GM21526 (cell line): ENCODE measurements around the gene SERPINA9.
A peak's percentile ranks its signal among the peaks of the same experiment; 100 is the strongest.
"Not testable (repeated sequence)": the region's sequence is repeated elsewhere in the genome, so short reads cannot be mapped to it uniquely, and the experiment has no call there.

Source experiments
- ATAC-seq: cut with Tn5 transposase; IDR thresholded peaks from one replicate; pipeline ENCODE4 v1.9.1; 2021; ENCODE audit warnings: moderate library complexity; ENCODE audit not compliant: unreplicated experiment, low FRiP score

Gene SERPINA9

DNA sequence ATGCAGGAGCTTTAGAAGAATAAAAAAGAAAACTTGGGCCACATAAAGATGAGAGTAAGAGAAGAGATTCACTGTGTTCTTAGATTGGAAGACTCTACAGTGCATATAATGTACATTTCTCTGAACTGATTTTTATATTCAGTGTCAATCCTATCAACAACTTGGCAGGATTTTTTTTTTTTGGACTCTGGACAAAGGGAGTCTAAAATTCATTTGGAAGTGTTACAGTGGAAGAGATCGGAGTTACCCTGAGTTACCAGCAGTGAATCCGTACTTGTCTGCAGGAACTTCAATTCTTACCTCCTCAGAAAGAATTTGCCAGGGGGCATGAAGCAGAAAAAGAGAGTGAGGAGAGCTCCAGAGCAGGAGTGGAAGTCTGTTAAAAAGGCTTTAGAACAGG is 47.4 kb downstream of the SERPINA9 start:
- ATAC-seq, result no peak

DNA sequence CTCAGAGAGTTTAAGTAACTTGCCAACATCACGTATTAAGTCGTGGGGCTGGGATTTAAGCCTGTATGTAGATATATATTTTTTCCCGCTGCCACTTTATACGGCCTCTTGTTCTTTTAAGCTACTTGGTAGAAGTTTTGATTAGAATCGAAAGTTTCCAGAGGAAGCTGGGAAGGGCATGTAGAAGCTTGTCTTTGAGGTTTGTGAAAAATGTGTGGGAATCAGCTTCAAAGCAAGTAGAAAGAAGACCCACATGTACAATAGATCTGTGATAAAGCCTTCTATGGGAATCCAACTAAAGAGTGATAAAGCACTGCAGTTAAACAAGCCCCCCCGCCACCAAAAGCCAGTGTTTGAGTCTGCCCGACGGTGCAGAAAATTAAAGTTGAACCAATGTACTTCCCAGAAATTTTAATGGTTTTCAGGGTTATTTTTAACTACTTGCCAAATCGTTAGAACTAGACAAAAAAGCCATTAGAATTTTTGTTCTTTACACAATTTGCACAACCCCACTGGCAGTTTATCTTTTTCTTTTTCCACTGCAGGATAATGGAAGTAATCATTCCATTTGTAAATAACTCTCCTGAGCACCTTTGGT is 48.9 kb downstream of the SERPINA9 start:
- ATAC-seq, result no peak

DNA sequence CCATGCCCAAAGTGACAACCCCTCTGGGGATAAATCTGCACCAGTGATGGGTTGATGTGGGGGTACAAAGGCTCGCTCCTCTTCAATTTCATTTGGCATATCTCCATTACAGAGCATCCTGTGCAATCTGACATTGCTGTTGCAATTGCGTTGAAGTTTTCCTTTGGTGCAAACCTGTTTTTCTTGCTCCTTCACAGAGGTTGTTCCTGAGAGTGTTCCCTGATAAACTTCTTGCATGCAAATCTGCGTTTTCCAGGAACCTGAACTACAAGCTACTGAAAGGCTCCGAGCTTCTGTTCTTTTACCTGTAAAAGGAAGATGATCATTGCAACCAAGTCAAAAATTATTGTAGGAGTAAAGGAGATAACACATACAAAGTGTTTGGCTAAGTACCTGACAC is 49.5 kb downstream of the SERPINA9 start:
- ATAC-seq, result no peak

DNA sequence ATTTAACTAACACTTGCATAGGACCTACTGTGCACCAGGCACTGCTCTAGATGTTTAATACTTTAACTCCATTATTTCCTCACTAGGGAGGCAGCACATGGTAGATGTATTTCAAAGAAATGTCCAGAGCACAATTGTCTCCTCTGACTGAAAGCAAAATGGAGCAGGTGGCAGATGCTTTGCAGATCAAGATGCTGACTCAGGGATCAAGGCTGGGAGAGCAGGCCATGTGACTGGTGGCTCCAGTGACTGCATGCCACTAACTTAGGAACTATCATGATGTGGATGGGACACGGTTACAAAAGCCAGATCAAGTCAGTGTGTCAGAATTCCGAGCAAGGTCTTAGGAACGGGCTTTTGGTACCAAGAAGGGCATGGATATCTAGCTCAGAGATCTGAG is 51.6 kb downstream of the SERPINA9 start:
- ATAC-seq, result no peak

DNA sequence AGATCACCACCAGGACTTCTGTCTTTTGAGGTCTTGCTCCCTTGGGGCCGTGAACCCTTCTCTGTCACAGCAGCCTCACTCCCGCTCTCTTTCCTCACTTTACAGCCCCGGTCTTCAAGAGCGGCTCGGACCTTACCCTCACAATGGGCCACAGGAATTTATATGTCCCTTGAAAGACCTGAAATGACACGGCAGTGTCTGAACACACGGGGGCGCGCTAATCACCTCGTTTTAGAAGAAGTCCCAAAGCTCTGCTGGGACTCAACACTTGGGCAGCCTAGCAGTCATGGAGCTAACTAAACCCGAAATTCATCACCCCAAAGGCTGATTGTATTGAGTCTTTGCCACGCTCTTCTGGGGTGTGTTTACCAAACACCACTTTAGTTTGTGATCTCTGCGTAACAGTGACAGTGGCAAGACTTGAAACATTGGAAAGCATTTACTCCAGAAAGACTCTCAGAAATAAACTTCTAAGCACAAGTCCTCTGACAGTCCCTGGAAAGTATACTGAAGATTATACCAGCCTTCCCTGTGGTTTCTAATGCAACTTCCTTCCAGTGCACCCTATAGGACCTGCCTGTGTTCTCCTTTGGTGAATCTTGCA is 52.4 kb downstream of the SERPINA9 start:
- ATAC-seq, result peak; percentile 62

DNA sequence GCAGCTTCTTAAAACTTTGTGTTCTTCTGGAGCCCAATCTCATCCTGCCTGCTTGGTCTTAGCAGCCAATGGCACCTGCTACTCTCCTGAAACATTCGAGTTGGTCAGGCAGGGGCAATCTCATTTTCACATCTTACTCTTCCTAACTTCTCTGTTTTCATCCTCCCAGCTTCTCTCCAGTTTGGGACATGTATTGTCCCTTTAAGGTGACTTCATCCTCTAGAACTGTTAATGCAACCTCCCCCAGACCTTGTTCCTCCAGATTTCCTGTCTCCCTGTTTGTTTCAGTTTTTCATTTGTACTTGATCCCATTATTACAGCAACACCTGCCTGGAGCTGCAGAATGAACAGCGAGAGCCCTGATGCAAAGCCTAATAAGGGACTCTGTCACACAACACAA is 54.7 kb downstream of the SERPINA9 start:
- no peak for ATAC-seq

DNA sequence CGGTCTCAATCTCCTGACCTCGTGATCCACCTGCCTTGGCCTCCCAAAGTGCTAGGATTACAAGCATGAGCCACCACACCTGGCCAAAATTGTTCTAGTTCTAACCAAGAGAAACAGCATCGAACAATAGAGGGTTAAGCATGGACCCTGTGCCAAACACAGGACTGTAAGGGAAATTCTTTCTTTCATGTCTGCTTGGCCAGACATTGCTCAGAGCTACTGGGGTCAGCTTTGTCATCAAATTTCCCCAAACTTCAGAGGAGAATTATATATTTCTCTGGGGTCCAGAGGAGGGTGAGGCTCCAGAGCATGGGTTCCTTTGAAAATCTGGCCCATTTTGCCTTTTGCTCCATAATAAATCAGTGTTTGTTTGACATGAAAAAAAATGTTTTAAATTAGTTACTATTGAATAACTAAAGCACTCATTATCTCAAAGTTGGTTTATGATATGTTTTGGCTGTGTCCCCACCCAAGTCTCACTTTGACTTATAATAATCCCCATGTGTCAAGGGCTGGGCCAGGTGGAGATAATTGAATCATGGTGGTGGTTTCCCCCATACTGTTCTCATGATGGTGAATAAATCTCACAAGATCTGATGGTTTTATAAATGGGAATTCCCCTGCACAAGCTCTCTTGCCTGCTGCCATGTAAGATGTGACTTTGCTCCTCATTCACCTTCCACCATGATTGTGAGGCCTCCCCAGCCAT is 58.3 kb downstream of the SERPINA9 start:
- ATAC-seq, result not testable (repeated sequence)
